ENCODE results near the gene KDSR. TPM values are rescaled to one million over a fixed set of nuclear protein-coding genes. Genes with fewer than 3 reads are reported as not detected.

KDSR gene
- total and polyA plus RNA-seq, 2 of the 13 experiments (the other 11 are each of a cell fraction or from before 2014, with no cell fraction given) = 10.4 to 20.9 TPM

DNA sequence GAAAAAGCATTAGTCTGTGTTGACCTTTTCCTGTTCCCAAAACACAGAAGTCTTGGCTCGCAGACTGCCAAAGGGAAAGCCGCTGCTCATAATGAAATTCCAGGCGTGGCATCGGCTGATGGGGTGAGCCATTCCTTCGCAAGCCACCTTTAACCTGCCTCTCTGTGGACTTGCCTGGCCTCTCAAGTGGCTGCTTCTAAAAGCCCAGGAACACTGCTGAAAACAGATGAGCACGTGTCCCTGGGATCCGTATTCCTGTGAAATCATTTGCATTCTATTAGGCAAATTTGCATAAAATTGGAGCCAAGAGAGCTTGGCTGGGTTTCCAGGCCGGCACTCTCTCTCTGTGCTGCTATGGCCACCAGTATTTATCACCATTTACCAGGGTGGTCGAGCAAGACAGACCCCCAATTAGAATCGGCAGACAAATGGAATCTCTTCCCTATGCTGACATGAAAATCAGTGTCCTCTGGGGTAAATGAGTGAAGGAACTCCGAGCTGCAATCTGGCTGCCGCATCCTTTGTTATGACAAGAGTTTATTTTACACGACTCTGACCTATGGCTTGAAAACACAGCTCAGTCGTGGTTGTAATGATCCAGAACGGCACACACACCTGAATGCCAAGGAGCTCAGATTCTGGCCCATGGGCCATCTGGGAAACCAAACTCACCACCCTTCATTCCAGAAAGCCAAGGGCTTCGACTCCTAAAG, 69.2 kb downstream of the KDSR start (continued):
- no peak for TF ChIP-seq TCF7 (IDR thresholded peaks at IDR 0.05; ENCODE audit: low read depth)
- no peak for TF ChIP-seq ZNF275 (CRISPR knock-in tag; IDR thresholded peaks at IDR 0.05; ENCODE audit: borderline replicate concordance)
- TF ChIP-seq POLR2G (IDR thresholded peaks at IDR 0.05; ENCODE audit: low read depth, low read length) = no peak

GRCh38 chr18:63293935-63294334, 73.1 kb downstream of the KDSR start:
- in situ Hi-C loops (cut with HindIII; ENCODE audit: extremely low pct_ligation_motif_present, low pct_unique_long_range_greater_than_20kb) (no loop called here), intact Hi-C loops (cut with micrococcal nuclease; ENCODE audit: unreplicated experiment) (no loop called here)
- Histone ChIP-seq H4K20me1 (ENCODE audit: insufficient read depth, low read length) (no peaks in the 10 kb centered on the region), H3K36me3 (replicated peaks in 1 of 2; ENCODE audit: control insufficient read depth in 1 of 2, insufficient read depth in 2 of 2, low read length in 2 of 2) (no peaks in the 10 kb centered on the region), H3K4me2 (ENCODE audit: low read depth, low read length) (no peak overlapping the region), H3K27me3 (ENCODE audit: control insufficient read depth in 1 of 2, insufficient read depth in 2 of 2, low read length in 2 of 2) (peaks cover 2 to 7% of the 10 kb centered on the region in 2 experiments; a peak in 1 of 5 replicates), H3K4me3 (replicated peaks in 1 of 3; ENCODE audit: insufficient read depth in 1 of 3, low read depth in 2 of 3, low read length in 3 of 3) (no peak overlapping the region), H3K9ac (ENCODE audit: insufficient read depth, low read depth, low read length) (no peak overlapping the region), H2AFZ (ENCODE audit: low read length) (no peak overlapping the region), H3K27ac (ENCODE audit: extremely low read length, insufficient read depth, low read length) (no peak overlapping the region), H3K9me3 (ENCODE audit: low read length) (no peaks in the 10 kb centered on the region), H3K79me2 (ENCODE audit: insufficient read depth, low read length) (no peaks in the 10 kb centered on the region), H3K4me1 (ENCODE audit: insufficient read depth, low read length) (no peaks in the 10 kb centered on the region)
- ChIA-PET CTCF (ENCODE audit: low intra/inter-chr PET ratio, low total read pairs) (no interaction called here), POLR2A (no interaction called here)
- no peak for ATAC-seq
- no peak for FAIRE-seq
- WGBS (ENCODE audit: low lambda C conversion rate) = 53% methylated on average over 4 of the region's 4 CpGs
- BruUV-seq (replicated peaks) = no TSS peak
- TF ChIP-seq NR2F6 (IDR thresholded peaks at IDR 0.05) = no peak
- TF ChIP-seq NR2F6 (CRISPR knock-in tag; IDR thresholded peaks at IDR 0.05) = no peak
- TF ChIP-seq PHF5A (CRISPR knock-in tag; IDR thresholded peaks at IDR 0.05; ENCODE audit: low read depth, unreplicated experiment) = no peak
- no peak for TF ChIP-seq ZNF710 (CRISPR knock-in tag; IDR thresholded peaks at IDR 0.05; ENCODE audit: borderline replicate concordance)
- TF ChIP-seq ZNF530 (CRISPR knock-in tag; IDR thresholded peaks at IDR 0.05; ENCODE audit: low read depth) = no peak
- TF ChIP-seq IRF1 (CRISPR knock-in tag; IDR thresholded peaks at IDR 0.05; ENCODE audit: low read depth) = no peak
- no peak for TF ChIP-seq ZNF652 (CRISPR knock-in tag; IDR thresholded peaks at IDR 0.05; ENCODE audit: borderline replicate concordance, low read depth)
- no peak for TF ChIP-seq SNRNP70 (IDR thresholded peaks at IDR 0.05; ENCODE audit: low read depth, low read length)
- no peak for TF ChIP-seq ZFP36L2 (CRISPR knock-in tag; IDR thresholded peaks at IDR 0.05)
- DNase-seq (ENCODE audit: low spot score) = no peak

All from HepG2 (cell line).